Renal cortical epithelial cell (primary cell): ENCODE measurements around the gene ADRB2. TPM values are rescaled to one million over a fixed set of nuclear protein-coding genes. Genes with fewer than 3 reads are reported as not detected.
"Not testable (repeated sequence)": the region's sequence is repeated elsewhere in the genome, so short reads cannot be mapped to it uniquely, and the experiment has no call there.

Experiments
- DNase-seq: peaks from one replicate; pipeline ENCODE4 v3.0.0-alpha.2; 2011; ENCODE audit warnings: low read depth
- total RNA-seq: library from RNA; depleted of rRNA; stranded (reverse); fragments of >200 nt; gene quantifications from 2 replicates; pipeline ENCODE4 v1.2.3, GENCODE V29; 2014

ADRB2 gene
- 2.7 and 7.6 TPM in 2 replicates for total RNA-seq

- DNase-seq: peak; percentile 87
These were observed at the start of gene ADRB2 for GRCh38 chr5:148826053-148826738. TSS of gene ADRB2 (plus strand) at chr5:148826611. CDS start at chr5:148826832, 221 bp downstream.

GRCh38 chr5:148776780-148777179, 49.6 kb upstream of the ADRB2 start:
- peak; percentile 95 for DNase-seq

- DNase-seq: peak; percentile 60
These were observed 47.5 kb upstream of the ADRB2 start for GRCh38 chr5:148778882-148779281.

DNA sequence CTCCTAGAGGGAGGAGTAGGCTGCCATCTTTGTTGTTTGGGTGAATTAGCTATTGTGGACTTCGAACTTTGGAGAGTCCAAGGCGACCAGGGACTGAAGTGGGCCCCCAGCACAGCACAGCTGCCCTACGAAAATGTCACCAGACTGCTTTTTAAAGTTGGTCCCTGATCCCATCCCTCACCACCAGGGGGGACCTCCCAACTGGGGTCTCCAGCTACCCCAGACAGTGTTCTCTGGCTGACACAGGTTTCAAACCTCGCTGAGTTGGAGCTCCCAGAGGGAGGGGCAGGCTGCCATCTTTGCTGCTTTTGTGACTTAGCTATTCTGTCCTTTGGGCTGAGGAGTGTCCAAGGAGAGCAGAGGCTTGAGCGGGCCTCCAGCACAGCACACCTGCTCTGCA, 45.7 kb upstream of the ADRB2 start:
- no peak for DNase-seq

- DNase-seq: no peak
These were observed 44.6 kb upstream of the ADRB2 start for GRCh38 chr5:148781766-148782165.

DNA sequence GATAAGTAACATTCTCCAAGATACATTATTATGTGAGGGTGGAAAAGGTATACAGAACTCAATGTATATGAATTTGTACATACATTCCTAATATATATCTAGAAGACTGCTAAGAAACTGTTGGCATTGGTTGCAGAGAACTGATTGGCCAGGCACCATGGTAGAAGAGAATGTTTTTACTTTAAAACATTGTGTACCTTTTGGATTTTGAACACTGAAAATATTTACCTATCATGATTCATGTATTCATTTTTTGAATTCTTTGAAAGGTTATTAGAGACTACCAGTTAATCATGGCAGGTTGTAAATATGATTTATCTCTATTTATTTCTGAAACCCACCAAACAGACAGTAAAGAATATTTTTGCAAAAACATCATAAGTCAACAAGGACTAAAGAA, 41.2 kb upstream of the ADRB2 start:
- DNase-seq: no peak

GRCh38 chr5:148786456-148786855, 40.0 kb upstream of the ADRB2 start:
- DNase-seq: no peak

DNA sequence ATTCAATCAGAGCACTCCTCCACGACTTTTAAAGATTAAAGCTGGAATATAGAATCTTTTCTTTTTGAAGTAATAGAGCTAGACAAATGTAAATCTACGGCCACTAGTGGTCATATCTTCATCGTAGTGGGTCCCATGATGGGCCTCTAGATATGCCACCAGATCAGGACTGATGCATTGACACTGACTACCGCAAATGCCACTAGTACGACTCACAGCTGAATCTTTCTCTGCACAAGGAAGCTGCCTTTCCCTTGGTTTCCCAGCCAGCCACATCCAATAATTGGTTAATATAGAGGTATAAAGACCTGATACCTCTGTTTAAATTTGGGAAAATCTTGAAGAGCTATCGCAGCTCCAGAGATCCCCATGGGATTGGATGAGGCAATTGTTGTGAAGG, 37.8 kb upstream of the ADRB2 start:
- no peak for DNase-seq

DNA sequence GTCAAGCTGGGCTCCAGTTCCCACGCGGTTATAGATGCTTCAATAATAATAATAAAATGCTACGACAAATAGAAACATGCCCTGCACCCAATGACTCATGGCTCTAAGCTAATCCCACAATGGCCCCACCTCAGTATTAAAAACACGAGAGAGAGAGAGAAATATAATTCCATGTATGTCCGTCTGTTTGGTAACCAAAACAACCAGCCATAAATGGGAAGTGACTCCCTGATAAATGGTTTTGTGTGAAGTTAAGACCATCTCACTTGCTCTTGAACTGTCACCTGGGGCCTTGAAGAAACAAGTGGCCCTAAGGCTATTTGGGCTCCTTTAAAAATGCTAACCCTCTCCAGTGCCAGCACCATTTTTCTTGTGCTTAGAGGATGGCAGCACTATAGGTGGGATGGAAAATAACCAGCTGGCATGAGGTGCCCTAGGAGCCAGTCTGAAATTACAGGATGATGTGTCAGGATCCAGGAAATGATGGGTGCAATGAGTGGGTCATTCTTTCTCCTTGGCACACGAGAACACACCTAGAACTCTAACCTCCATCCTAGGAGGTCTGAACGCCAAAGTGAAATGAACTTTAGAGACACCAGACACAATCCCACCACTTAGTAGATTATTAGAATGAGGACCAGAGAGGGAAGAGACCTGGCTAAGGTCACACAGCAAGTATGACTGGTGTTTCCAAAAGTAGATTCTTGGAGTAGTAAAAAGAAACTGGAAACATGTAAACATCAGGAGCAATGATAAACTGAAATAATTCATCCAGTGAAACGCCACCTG, 35.7 kb upstream of the ADRB2 start:
- DNase-seq: no peak

- DNase-seq: peak; percentile 84
These were observed 35.1 kb upstream of the ADRB2 start for GRCh38 chr5:148791334-148791667.

- peak; percentile 43 for DNase-seq
These were observed 34.7 kb upstream of the ADRB2 start for GRCh38 chr5:148791696-148792095.

DNA sequence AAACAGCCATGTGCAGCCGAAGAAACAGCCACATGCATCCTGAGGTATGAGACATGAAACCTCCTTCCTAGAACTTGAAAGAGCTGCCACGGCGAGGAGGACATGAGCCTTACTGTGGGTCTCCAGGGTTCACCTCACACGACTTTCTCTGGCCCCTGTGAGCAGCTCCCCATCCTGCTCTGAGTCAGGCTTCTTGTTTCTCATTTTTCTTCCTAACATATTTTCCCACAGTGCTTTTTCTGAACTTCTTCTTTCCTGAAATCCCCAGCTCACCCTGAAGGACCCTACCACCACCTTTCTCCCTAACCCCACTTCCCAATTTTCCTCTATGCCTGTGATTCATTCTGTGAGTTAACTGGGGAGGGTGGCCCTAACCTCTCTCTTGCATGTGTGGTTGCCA, 33.7 kb upstream of the ADRB2 start:
- DNase-seq: peak; percentile 46

DNA sequence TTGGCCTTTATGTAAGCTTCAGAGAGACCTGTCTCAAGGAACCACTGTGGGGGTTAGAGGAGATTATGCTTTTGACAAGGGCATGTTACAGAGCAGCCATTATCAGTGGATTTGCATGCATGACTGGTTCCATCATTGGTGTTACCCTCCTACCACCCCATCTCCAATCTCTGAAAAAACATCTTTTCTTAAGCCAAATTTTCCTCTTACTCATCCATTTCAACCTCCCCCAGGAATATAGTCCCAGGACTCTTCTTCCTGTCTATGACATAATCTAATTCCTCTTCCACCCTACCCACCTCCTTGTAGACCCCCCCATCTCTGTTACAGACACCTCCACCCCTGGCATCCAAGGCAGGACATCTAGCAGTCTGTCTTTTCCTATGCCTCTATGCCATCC, 33.1 kb upstream of the ADRB2 start:
- DNase-seq: no peak

- peak; percentile 57 for DNase-seq
These were observed 32.1 kb upstream of the ADRB2 start for GRCh38 chr5:148794275-148794674.

GRCh38 chr5:148794729-148795561, 31.5 kb upstream of the ADRB2 start:
- DNase-seq: peak; percentile 86

DNA sequence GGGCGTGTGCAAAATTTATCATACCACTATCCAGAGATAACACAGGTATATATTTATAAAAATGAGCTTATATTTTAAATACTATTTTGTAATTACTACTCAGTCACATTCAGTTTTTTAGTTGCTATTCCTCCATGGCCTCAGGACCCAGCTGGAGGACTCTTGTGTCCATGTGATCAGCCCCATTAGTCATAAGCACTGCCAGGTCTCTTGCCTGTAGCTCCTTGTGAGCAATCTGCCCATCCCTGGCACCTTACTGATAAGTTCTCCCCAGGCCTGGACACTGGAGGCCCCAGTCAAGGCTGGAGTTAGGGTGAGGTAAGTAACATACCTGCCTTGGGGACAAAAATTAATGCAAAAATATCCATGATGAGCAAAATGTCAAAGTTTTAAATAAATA, 29.5 kb upstream of the ADRB2 start:
- peak; percentile 41 for DNase-seq

DNA sequence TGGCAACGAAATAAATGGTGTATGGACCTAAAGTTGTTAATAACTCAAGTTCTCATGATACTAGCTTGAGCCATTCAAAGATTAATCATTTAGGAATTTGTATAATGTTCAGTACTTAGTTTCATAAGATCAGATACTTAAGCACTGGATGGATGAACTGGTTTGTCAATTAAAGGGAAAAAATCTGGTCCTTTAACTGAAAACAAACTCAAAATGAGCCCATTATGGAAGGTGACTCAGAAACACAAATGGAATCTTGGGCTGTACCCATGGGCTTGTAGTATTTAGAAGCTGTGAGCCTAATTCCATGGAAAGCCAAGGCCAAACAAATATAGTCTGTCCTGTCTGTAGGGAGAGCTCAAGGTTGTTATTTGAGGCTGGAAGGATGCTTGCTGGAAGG, 27.6 kb upstream of the ADRB2 start:
- DNase-seq: no peak

DNA sequence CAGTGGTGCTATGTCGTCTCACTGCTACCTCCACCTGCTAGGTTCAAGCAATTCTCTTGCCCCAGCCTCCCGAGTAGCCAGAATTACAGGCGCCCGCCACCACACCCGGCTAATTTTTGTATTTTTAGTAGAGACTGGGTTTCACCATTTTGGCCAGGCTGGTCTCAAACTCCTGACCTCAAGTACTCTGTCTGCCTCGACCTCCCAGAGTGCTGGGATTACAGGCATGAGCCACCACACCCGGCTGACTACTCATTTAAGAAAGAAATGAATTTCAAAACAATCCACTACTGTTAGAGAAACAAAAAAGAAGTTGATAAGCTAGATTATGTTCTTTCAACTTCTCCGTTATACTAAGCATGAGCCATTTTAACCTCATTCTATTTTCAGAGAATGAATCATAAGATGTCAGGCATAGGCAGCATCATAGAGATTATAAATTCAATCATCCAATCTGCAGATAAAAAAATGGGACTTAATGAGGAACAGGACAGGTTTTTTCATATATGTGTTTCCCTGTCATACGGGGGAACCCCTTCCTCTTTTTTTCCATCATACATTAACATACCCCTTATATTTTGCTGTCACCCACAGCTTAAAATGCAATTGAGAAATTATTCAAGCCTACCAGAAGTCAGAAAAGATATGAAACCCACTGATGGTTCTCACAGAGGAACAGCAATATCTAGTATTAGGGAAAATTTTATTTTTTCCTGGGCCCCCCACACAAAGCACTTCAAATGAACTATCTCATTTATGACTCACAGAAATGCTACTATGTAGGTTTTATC, 26.5 kb upstream of the ADRB2 start:
- DNase-seq: no peak

- DNase-seq: no peak
These were observed 24.6 kb upstream of the ADRB2 start for GRCh38 chr5:148801682-148802276.

DNA sequence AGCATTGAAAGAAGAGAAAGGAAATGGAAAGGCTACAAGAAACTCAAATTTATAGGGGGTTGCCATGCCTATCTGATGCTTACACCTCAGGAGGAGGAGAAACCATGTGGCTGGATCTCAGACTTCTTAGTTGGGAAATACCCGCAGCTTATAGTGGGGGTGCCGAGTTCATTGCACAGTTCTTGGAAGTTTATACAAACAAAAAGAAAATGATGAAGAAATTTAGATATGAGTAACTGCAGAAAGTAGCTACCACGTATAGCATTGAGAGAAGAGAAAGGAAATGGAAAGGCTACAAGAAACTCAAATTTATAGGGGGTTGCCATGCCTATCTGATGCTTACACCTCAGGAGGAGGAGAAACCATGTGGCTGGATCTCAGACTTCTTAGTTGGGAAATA, 23.0 kb upstream of the ADRB2 start:
- DNase-seq: not testable (repeated sequence)

DNA sequence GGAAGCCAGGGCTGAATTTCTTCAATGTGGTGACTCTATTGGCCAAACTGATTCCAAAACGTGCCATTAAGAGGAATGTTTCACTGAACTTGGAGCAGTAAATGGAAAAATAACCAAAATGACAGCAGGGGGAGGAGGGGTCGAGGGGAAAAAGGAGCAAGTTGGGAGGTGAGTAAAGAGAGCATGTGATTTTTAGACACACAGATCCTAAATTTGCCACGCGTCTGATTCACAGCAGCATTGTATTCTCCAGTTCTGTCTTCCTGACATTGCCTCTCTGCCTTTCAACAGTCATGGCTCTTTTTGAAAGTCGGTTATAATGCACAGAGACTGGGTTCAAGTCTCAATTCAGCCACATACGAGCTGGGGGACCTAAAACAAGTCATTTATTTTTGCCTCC, 22.0 kb upstream of the ADRB2 start:
- no peak for DNase-seq
